Measurements from ENCODE around the gene QRSL1.

DNA sequence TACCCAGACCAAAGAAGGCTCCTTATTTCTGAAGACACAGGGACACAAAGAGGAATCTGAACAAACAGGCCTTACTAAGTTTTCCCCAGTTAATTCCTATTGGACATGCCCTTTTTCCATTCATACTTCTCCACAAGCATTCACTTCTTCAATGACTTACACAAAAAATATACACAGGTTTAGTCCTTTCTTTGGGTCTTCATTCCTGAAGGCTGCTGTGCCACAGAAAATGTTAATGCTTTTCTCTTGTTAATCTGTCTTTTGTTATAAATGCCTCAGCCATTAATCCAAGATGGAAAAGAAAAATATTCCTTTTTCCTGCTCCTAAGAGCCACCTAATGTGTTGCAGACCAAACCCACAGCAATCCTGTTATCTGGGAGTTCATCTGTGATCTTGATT is 71.2 kb downstream of the QRSL1 start:
- TF ChIP-seq, protein P1, sequence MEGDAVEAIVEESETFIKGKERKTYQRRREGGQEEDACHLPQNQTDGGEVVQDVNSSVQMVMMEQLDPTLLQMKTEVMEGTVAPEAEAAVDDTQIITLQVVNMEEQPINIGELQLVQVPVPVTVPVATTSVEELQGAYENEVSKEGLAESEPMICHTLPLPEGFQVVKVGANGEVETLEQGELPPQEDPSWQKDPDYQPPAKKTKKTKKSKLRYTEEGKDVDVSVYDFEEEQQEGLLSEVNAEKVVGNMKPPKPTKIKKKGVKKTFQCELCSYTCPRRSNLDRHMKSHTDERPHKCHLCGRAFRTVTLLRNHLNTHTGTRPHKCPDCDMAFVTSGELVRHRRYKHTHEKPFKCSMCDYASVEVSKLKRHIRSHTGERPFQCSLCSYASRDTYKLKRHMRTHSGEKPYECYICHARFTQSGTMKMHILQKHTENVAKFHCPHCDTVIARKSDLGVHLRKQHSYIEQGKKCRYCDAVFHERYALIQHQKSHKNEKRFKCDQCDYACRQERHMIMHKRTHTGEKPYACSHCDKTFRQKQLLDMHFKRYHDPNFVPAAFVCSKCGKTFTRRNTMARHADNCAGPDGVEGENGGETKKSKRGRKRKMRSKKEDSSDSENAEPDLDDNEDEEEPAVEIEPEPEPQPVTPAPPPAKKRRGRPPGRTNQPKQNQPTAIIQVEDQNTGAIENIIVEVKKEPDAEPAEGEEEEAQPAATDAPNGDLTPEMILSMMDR (IDR thresholded peaks at IDR 0.05) = no peak
- TF ChIP-seq POLR2AphosphoS5 (IDR thresholded peaks at IDR 0.05) (no peak), POLR2A (IDR thresholded peaks at IDR 0.05) (no peak), EP300 (IDR thresholded peaks at IDR 0.05) (no peak)

All from suprapubic skin (tissue), 4 donors.